Ovary (tissue), 3 donors: ENCODE measurements around the gene TRANK1.

ENCODE experiments used
- POLR2A ChIP-seq: fragments of 450-650 bp; IDR thresholded peaks from one replicate; pipeline ENCODE4 v1.6.1; 2017; ENCODE audit warnings: antibody characterized with exemption, mild to moderate bottlenecking, moderate library complexity
- TF ChIP-seq, protein P1 (sequence below), 3 donors: fragments of 450-650 bp in 2 of 3; fragments of 200-600 bp in 1 of 3; IDR thresholded peaks; one replicate each; pipeline versions ENCODE4 v1.5.1 to v1.8.0; 2016 to 2022; ENCODE audit warnings: antibody characterized with exemption in 3 of 3, mild to moderate bottlenecking in 1 of 3
- donor health status: DM: no; HTN: no; CAD: no.

DNA sequence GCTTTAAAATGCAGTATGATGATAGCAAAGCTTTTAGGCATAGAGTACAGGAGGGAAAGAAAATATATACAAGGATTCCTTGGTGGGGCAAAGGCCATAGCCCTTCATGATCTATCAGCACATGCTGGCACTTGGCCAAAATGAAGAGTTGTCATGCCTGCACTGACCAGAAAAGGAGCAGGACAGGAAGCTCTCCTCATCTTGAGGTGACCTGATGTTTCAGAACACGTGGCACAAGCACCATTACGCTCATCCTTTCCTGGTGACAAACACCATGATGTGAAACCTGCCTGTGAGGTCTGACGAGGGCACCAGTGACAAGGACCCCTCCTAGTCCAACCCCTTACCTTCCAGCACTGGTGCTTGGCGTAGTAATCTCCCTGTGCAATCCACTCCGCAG lies 102.6 kb downstream of the TRANK1 start:
- TF ChIP-seq, protein P1, sequence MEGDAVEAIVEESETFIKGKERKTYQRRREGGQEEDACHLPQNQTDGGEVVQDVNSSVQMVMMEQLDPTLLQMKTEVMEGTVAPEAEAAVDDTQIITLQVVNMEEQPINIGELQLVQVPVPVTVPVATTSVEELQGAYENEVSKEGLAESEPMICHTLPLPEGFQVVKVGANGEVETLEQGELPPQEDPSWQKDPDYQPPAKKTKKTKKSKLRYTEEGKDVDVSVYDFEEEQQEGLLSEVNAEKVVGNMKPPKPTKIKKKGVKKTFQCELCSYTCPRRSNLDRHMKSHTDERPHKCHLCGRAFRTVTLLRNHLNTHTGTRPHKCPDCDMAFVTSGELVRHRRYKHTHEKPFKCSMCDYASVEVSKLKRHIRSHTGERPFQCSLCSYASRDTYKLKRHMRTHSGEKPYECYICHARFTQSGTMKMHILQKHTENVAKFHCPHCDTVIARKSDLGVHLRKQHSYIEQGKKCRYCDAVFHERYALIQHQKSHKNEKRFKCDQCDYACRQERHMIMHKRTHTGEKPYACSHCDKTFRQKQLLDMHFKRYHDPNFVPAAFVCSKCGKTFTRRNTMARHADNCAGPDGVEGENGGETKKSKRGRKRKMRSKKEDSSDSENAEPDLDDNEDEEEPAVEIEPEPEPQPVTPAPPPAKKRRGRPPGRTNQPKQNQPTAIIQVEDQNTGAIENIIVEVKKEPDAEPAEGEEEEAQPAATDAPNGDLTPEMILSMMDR (IDR thresholded peaks at IDR 0.05) = no peak
- TF ChIP-seq POLR2A = no peak
